GM23338 (cell line): ENCODE measurements around the gene DNAJC4. TPM values are rescaled to one million over a fixed set of nuclear protein-coding genes. Genes with fewer than 3 reads are reported as not detected.
A peak's percentile ranks its signal among the peaks of the same experiment; 100 is the strongest.

Experiments
- ATAC-seq: fragments of 200-7000 bp; cut with Tn5 transposase; 3 replicates; pipeline ENCODE4 v1.9.1; 2020
- DNase-seq: peaks from one replicate; pipeline ENCODE4 v3.0.0-alpha.2; 2015; ENCODE audit warnings: low spot score
- H2AFZ ChIP-seq: fragments of 200-600 bp; sonication (generic); 2 replicates; pipeline ENCODE4 v1.8.0; 2016; ENCODE audit warnings: antibody characterized with exemption, mild to moderate bottlenecking, moderate library complexity
- H3F3A ChIP-seq: fragments of 200-600 bp; sonication (generic); replicated peaks from 2 replicates; pipeline ENCODE4 v1.8.0; 2017; ENCODE audit warnings: antibody characterized with exemption, mixed run types, low read depth
- H3K27ac ChIP-seq: fragments of 200-600 bp; sonication (generic); 2 replicates; pipeline ENCODE4 v1.6.1; 2016; ENCODE audit warnings: low read depth
- H3K27me3 ChIP-seq: fragments of 200-600 bp; sonication (generic); 2 replicates; pipeline ENCODE4 v1.8.0; 2016; ENCODE audit warnings: mild to moderate bottlenecking, mixed run types, moderate library complexity; ENCODE audit not compliant: insufficient read depth
- H3K36me3 ChIP-seq: fragments of 200-600 bp; sonication (generic); 2 replicates; pipeline ENCODE4 v1.8.0; 2016; ENCODE audit warnings: mild to moderate bottlenecking; ENCODE audit not compliant: insufficient read depth
- H3K4me1 ChIP-seq: fragments of 200-600 bp; sonication (generic); 2 replicates; pipeline ENCODE4 v1.8.0; 2016; ENCODE audit warnings: mild to moderate bottlenecking, moderate library complexity; ENCODE audit not compliant: insufficient read depth
- H3K4me2 ChIP-seq: fragments of 200-600 bp; sonication (generic); 2 replicates; pipeline ENCODE4 v1.7.1; 2017; ENCODE audit warnings: mixed run types
- H3K4me3 ChIP-seq: fragments of 200-600 bp; sonication (generic); 2 replicates; pipeline ENCODE4 v1.6.1; 2016; ENCODE audit warnings: mixed run types
- H3K79me2 ChIP-seq: fragments of 200-600 bp; sonication (generic); replicated peaks from 2 replicates; pipeline ENCODE4 v1.8.0; 2017; ENCODE audit warnings: mild to moderate bottlenecking; ENCODE audit not compliant: insufficient read depth
- H3K9me2 ChIP-seq: fragments of 200-600 bp; sonication (generic); 2 replicates; pipeline ENCODE4 v1.8.0; 2017; ENCODE audit not compliant: insufficient read depth
- H4K20me1 ChIP-seq: fragments of 200-600 bp; sonication (generic); replicated peaks from 2 replicates; pipeline ENCODE4 v1.8.0; 2017; ENCODE audit warnings: mild to moderate bottlenecking; ENCODE audit not compliant: insufficient read depth
- H3K27ac Mint-ChIP-seq: 2 replicates; pipeline ENCODE4 v1.8.0; 2020; ENCODE audit warnings: inconsistent platforms, mild to moderate bottlenecking, moderate library complexity, mixed read lengths
- H3K27me3 Mint-ChIP-seq: 3 replicates; pipeline ENCODE4 v1.8.0; 2022; ENCODE audit warnings: low read depth, mild to moderate bottlenecking, moderate library complexity, mixed read lengths, inconsistent platforms; ENCODE audit not compliant: insufficient read depth, poor library complexity
- H3K36me3 Mint-ChIP-seq: 3 replicates; pipeline ENCODE4 v1.8.0; 2021; ENCODE audit warnings: low read depth, mild to moderate bottlenecking, inconsistent platforms, moderate library complexity, mixed read lengths
- H3K4me1 Mint-ChIP-seq: 3 replicates; pipeline ENCODE4 v1.8.0; 2020; ENCODE audit warnings: mild to moderate bottlenecking, inconsistent platforms, mixed read lengths
- H3K4me3 Mint-ChIP-seq: 3 replicates; pipeline ENCODE4 v1.8.0; 2021; ENCODE audit warnings: moderate library complexity, mild to moderate bottlenecking, inconsistent platforms, mixed read lengths
- H3K9me3 Mint-ChIP-seq: 3 replicates; pipeline ENCODE4 v1.8.0; 2020; ENCODE audit warnings: moderate library complexity, mild to moderate bottlenecking, inconsistent platforms, mixed read lengths
- CREB1 ChIP-seq: fragments of 250-450 bp; sonication (Bioruptor Pico); IDR thresholded peaks from 2 replicates; pipeline ENCODE4 v1.5.0; 2020; ENCODE audit warnings: low read depth, mild to moderate bottlenecking, moderate library complexity
- EZH2phosphoT487 ChIP-seq: fragments of 200-600 bp; sonication (generic); IDR thresholded peaks from one replicate; pipeline ENCODE4 v1.8.1; 2018; ENCODE audit warnings: antibody characterized with exemption; ENCODE audit not compliant: unreplicated experiment
- POLR2AphosphoS5 ChIP-seq: IDR thresholded peaks from 2 replicates; pipeline ENCODE4 v1.6.1; 2016; ENCODE audit warnings: antibody characterized with exemption, low read depth
- polyA plus RNA-seq: library from polyadenylated mRNA; unstranded; fragments of >200 nt; fragmentation: Nextera tagmentation; extraction: Ambion mirVana; gene quantifications from 2 replicates; pipeline ENCODE4 v1.2.1, GENCODE V29; 2016
- total RNA-seq: library from RNA; depleted of rRNA; stranded (reverse); fragments of >200 nt; shearing (Covaris generic); gene quantifications from 2 replicates; pipeline ENCODE4 v1.2.3, GENCODE V29; 2014
- TF ChIP-seq, protein P1 (sequence below): IDR thresholded peaks from 2 replicates; pipeline ENCODE4 v1.6.1; 2016; ENCODE audit warnings: antibody characterized with exemption
- TF ChIP-seq, protein P2 (sequence below), 2 experiments: fragments of 200-600 bp in 1 of 2; sonication (generic) in 1 of 2; conservative IDR thresholded peaks; 2 replicates each; pipeline versions ENCODE4 v1.5.1 to v1.6.1; 2016 to 2017; ENCODE audit warnings: antibody characterized with exemption in 2 of 2, low read depth in 2 of 2, mild to moderate bottlenecking in 2 of 2, moderate library complexity in 1 of 2

The DNAJC4 gene
- total and polyA plus RNA-seq, 2 experiments from 2014 or later: 10.5 to 34.4 TPM

DNA sequence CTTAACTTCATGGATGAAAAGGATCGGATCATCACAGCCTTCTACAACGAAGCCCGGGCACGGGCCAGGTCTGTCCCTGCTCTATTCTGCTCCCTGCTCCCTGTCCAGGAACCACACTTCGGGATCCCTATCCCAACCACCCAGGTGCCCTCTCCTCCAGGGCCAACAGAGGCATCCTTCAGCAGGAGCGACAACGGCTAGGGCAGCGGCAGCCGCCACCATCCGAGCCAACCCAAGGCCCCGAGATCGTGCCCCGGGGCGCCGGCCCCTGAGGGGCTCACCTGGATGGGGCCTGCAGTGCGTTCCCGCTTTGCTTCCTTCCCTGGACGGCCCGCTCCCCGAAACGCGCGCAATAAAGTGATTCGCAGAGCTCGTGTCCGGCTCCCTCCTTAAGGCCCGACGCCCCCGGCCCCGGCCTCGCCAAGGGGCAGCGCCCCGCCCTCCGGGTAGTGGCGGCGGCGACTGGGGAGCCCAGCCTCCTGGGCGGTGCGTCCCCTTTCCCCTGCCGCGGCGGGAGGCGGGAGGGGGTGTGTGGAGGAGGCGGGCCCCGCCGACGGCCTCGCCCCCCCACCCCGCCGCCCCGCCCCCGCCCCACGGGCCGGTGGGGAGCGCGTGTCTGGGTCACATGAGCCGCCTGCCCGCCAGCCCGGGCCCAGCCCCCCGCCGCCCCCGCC is 3.7 kb downstream of the DNAJC4 start, which contains the start of gene VEGFB:
VEGFB (plus strand) TSS at position 672 of the 674 bp plus-strand sequence. CDS start 250 bp downstream, outside the sequence.
- Histone ChIP-seq H3K36me3 (no peaks in the 10 kb centered on the region), H4K20me1 (no peaks in the 10 kb centered on the region), H3K79me2 (peaks cover 4% of the 10 kb centered on the region; the same call in 1 of the 2 replicates), H3K27me3 (peaks cover 23% of the 10 kb centered on the region; the same call in 1 of the 2 replicates), H3K4me1 (peaks cover 17% of the 10 kb centered on the region; the same call in 1 of the 2 replicates), H2AFZ (peak within 1 kb of the TSS; percentile 63), H3K9me2 (no peaks in the 10 kb centered on the region), H3K4me3 (peak within 1 kb of the TSS; percentile 79), H3K4me2 (peak within 1 kb of the TSS; percentile 92), H3F3A (peaks cover 25% of the 10 kb centered on the region), H3K27ac (no peak within 1 kb of the TSS)
- Mint-ChIP-seq H3K9me3 (no peaks in the 10 kb centered on the region), H3K27ac (no peak within 1 kb of the TSS), H3K36me3 (peaks cover 11% of the 10 kb centered on the region), H3K27me3 (peaks cover 27% of the 10 kb centered on the region), H3K4me3 (peak within 1 kb of the TSS; percentile 83), H3K4me1 (peaks cover 20% of the 10 kb centered on the region)
- peak; percentile 16 for ATAC-seq
- DNase-seq: peak; percentile 71
- TF ChIP-seq, protein P1, sequence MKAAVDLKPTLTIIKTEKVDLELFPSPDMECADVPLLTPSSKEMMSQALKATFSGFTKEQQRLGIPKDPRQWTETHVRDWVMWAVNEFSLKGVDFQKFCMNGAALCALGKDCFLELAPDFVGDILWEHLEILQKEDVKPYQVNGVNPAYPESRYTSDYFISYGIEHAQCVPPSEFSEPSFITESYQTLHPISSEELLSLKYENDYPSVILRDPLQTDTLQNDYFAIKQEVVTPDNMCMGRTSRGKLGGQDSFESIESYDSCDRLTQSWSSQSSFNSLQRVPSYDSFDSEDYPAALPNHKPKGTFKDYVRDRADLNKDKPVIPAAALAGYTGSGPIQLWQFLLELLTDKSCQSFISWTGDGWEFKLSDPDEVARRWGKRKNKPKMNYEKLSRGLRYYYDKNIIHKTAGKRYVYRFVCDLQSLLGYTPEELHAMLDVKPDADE: no peak
- TF ChIP-seq EZH2phosphoT487: no peak
- TF ChIP-seq CREB1 (CRISPR knock-in tag): no peak
- TF ChIP-seq POLR2AphosphoS5: peak; percentile 65
- TF ChIP-seq, protein P2, sequence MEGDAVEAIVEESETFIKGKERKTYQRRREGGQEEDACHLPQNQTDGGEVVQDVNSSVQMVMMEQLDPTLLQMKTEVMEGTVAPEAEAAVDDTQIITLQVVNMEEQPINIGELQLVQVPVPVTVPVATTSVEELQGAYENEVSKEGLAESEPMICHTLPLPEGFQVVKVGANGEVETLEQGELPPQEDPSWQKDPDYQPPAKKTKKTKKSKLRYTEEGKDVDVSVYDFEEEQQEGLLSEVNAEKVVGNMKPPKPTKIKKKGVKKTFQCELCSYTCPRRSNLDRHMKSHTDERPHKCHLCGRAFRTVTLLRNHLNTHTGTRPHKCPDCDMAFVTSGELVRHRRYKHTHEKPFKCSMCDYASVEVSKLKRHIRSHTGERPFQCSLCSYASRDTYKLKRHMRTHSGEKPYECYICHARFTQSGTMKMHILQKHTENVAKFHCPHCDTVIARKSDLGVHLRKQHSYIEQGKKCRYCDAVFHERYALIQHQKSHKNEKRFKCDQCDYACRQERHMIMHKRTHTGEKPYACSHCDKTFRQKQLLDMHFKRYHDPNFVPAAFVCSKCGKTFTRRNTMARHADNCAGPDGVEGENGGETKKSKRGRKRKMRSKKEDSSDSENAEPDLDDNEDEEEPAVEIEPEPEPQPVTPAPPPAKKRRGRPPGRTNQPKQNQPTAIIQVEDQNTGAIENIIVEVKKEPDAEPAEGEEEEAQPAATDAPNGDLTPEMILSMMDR (conservative IDR thresholded peaks at IDR 0.05; ENCODE audit: low read depth in 2 of 2): no peak

DNA sequence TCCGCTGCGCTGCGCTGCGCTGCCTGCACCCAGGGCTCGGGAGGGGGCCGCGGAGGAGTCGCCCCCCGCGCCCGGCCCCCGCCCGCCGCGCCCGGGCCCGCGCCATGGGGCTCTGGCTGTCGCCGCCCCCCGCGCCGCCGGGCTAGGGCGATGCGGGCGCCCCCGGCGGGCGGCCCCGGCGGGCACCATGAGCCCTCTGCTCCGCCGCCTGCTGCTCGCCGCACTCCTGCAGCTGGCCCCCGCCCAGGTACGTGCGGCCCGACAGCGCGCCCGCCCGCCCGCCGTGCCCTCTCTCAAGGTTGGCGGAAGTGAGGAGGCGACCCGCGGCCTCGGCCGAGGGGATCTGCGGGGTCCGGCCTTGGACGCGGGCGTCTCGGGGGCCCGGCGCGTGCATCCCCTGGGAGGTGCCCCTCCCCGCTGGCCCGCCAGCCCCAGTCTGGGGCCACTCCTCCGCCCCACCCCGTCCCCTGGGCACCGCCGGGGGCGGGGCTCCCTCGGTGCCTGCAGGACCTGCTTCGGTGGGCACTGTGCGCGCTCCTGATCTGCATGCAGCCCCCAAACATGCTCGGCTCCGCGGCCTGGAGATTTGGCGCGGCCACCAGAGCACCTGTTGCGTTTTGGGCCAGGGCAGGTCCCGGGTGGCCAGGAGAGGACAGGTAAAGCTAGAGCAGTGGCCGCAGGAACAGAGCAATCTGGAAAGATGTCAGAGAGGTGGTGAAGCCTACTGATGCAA is 4.5 kb downstream of the DNAJC4 start:
- peak overlapping the region; percentile 92 for H3K4me2 ChIP-seq
- DNase-seq (peak; percentile 70), ATAC-seq (peak; percentile 19)
- H2AFZ ChIP-seq: peak overlapping the region; percentile 63
- no peak overlapping the region for H3K27ac Mint-ChIP-seq
- peaks cover 17% of the 10 kb centered on the region; the same call in 1 of the 2 replicates for H3K4me1 ChIP-seq
- no peaks in the 10 kb centered on the region for H4K20me1 ChIP-seq
- peaks cover 11% of the 10 kb centered on the region for H3K36me3 Mint-ChIP-seq
- TF ChIP-seq POLR2AphosphoS5: peak; percentile 29; the same call in 1 of the 2 replicates
- TF ChIP-seq, protein P1: no peak
- H3F3A ChIP-seq: peaks cover 21% of the 10 kb centered on the region
- peaks cover 21% of the 10 kb centered on the region for H3K4me1 Mint-ChIP-seq
- H3K36me3 ChIP-seq: no peaks in the 10 kb centered on the region
- no peak overlapping the region for H3K27ac ChIP-seq
- peaks cover 27% of the 10 kb centered on the region for H3K27me3 Mint-ChIP-seq
- no peaks in the 10 kb centered on the region for H3K9me2 ChIP-seq
- peaks cover 4% of the 10 kb centered on the region; the same call in 1 of the 2 replicates for H3K79me2 ChIP-seq
- peak overlapping the region; percentile 77 for H3K4me3 ChIP-seq
- peaks cover 23% of the 10 kb centered on the region; the same call in 1 of the 2 replicates for H3K27me3 ChIP-seq
- H3K4me3 Mint-ChIP-seq: peak overlapping the region; percentile 83
- no peaks in the 10 kb centered on the region for H3K9me3 Mint-ChIP-seq
